Measurements from ENCODE around the gene TTC14.

TTC14 gene

GRCh38 chr3:180631317-180631716, 29.4 kb downstream of the TTC14 start:
- no peak for DNase-seq

DNA sequence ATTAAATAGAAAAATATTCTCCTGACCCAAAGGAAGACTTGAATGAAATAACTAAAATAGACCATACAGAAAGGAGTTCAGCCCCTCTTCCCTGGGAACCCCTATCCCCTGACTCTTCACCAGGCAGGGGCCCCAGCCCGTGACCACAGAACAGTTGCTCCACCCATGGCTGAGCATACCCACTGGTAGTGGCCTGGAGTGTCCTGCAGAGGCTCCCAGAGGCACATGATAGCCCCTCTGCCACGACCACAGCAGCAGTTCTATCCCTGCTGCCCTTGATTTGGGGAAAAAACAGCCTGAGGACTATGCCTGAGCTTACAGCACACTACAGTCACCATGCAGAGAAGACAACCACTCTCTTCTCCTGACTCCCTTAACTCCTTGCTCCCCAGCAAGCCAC, 31.8 kb downstream of the TTC14 start:
- no peak for DNase-seq

GRCh38 chr3:180640987-180641386, 39.0 kb downstream of the TTC14 start:
- no peak for DNase-seq

DNA sequence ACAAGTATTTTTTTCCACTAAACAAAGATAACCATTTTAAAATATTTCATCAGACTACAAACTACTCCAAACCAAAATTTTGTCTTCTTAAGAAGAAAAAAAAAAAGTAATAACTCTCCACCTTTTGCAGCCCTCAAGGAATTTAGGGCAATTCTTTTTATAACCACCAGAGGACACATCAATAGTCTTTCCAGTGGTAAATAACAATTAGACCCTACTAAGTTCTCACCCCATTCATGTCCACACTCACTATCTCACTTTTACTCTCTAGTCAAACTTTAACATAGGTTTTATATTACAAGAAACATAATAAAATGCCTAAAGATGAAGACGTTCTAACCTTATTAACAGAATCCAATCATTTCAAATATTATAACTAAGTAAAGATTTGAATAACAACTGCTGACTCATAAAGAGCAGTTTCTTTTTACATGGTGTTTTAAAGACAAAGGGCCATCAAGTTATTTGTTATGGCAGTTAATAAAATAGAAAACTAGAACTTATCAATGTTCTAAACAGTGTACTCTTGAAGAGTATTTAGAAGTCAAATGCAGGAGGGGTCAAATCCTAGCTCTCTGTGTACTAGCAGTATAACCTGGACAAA, 44.3 kb downstream of the TTC14 start:
- DNase-seq: no peak

DNA sequence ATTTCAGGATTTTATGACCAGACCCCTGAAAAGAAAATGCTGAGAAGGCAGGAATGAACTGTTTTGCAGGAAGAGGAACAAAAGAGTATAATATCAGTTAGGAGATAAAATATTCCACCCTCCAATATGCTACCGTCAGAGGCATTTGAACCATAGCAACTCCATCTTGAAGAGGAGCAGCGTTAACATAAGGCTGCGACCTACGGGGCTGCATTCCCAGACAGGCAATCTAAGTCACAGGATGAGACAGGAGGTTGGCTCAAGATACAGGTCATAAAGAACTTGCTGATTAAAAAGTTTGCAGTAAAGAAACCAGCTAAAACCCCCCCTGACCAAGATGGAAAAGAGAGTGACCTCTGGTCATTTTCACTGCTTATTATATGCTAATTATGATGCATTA, 54.4 kb downstream of the TTC14 start:
- no peak for DNase-seq

GRCh38 chr3:180657094-180657493, 55.1 kb downstream of the TTC14 start:
- DNase-seq: no peak
